HG03571 (cell line): Measurements from ENCODE around the gene GLS.
"Not testable (repeated sequence)": the region's sequence is repeated elsewhere in the genome, so short reads cannot be mapped to it uniquely, and the experiment has no call there.

Experiments
- ATAC-seq: cut with Tn5 transposase; IDR thresholded peaks from one replicate; pipeline ENCODE4 v1.9.1; 2021; ENCODE audit not compliant: unreplicated experiment

Gene GLS

DNA sequence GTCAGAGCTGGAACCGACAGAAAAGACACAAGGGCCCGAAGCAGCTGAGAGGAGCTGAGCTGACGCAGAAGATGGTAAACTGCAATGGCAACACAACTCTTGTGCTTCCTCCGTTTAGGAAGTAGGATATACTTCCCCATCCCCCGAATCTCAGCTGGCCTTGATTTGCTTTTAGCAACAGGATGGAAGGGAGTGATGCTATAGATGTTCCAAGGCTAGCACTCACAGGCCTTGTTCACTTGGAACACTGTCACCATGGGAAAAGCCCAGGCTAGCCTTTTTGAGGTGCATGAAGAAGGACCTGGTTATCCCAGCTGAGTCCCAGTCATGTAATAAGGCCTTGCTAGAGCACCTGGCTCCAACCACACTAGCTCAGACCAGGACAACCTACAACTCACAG is 107.3 kb downstream of the GLS start:
- no peak for ATAC-seq

- no peak for ATAC-seq
Measured at GRCh38 chr2:190988910-190989309, 108.3 kb downstream of the GLS start.

GRCh38 chr2:190990132-190990531 is 109.5 kb downstream of the GLS start:
- no peak for ATAC-seq

- ATAC-seq: no peak
Measured at GRCh38 chr2:190993292-190993643, 112.6 kb downstream of the GLS start.

- no peak for ATAC-seq
Measured at GRCh38 chr2:190994148-190994547, 113.5 kb downstream of the GLS start.

DNA sequence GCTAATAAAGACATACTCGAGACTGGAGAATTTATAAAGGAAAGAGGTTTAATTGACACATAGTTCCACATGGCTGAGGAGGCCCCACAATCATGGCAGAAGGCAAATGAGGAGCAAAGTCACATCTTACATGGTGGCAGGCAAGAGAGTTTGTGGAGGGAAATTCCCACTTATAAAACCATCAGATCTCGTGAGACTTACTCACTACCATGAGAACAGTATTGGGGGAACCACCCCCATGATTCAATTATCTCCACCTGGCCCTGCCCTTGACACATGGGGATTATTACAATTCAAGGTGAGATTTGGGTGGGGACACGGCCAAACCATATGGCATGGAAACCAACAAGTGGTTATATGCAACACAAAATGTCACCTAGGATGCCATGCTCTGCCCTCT is 114.7 kb downstream of the GLS start:
- ATAC-seq: not testable (repeated sequence)

DNA sequence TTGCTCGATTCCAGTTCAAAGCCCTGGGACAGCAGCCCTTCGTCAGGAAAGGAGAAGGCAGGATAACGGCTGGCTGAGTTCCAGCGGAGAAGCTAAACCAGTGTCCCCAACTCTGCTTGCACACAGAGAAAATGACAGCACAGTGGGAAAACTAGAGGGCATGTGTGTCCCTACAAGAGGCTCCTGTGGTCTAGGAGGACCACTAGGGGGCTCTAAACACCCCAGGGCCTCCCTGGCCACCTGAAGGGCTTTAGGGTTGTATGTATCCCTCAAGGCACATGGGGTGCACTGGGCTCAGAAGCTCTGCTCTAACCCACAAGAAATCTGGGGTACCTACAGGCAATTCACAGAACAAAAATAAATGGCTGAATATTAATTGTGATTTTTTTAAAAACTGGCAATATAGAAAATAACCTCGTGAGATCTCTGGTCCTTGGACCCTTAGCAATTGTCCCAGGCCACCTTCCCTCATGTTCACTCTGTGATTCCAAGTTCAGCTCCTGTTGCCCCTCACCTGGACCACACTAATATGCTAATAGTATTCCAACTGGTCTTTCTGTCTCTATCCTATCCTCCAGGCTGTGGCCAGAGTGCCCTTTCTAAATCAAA is 115.8 kb downstream of the GLS start:
- no peak for ATAC-seq

- ATAC-seq: no peak
Measured at GRCh38 chr2:190996947-190997346, 116.3 kb downstream of the GLS start.

DNA sequence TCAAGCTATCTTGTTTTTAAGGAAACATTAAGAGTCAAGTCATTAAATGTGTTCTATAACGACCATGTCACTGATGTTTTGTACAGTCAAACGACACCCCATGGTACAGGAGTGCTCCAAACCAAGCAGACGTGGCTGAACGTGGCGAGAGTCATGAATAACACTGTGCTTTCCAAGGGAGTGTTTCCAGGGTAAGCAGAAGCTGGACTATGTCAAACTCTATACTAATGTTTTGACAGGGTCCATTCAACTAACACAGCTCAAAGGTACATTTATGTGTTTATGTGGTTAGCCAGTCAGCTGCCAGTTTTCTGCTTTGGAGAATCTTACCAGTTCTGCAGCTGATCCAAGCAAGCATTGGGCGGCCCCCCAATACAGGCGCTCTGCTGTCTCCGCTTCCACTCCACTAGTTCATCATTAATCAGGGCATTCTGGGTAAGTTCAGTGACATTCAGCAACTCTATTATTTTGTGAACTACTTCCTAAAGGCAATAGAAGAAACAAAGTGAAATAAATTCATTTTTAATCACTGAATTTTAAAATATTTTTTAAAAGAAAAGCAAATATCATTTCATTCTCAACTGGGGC is 117.0 kb downstream of the GLS start:
- ATAC-seq: no peak

DNA sequence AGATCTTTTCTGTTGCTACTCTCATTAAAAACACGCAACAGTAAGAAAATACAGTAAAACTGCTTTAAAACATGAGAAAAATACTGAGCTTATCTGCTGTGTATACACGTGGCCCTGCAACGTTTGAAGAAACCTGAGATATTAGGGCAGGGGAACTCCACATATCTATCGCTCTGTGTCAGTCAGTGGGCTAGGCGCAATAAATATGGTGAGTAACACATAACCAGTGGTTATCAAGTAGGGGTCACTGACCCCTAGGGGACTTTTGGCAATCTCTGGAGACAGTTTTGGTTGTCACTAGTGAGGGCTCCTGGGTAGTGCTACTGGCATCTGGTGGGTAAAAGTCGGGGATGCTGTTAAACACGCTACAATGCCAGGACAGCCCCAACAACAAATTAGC is 118.4 kb downstream of the GLS start:
- ATAC-seq: no peak

DNA sequence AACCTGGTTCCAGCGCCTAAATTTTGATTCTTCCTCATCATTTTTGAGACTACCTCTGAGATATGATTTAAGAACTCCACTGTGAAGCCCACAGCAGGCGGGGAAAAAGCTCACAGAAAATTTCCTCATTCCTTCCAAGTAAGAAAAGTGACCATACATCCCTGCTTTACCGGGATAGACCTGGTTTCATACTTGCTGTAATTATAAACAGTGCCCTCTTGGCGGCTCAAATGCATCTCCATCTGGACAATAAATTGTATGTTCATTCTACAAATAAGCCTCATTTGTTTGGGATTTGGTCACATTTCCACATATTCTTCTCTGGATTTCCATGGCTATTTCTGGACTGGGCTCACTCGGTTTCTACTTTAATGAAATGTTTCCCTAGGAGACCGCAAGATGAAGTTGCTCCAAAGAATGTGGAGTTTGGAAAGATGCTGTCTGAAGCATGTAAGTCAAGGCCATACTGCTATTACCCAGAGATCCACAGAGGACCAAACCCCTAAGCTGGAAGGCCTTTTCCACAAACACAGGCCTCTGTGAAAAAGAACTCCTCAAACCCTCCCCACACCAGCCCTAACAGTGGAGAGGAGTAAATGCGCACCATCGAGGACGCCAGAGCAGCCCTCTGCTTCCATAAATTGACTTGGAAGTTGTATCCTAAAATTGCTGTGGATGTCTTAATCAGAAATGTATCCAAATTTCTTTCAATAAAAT is 119.5 kb downstream of the GLS start:
- no peak for ATAC-seq

DNA sequence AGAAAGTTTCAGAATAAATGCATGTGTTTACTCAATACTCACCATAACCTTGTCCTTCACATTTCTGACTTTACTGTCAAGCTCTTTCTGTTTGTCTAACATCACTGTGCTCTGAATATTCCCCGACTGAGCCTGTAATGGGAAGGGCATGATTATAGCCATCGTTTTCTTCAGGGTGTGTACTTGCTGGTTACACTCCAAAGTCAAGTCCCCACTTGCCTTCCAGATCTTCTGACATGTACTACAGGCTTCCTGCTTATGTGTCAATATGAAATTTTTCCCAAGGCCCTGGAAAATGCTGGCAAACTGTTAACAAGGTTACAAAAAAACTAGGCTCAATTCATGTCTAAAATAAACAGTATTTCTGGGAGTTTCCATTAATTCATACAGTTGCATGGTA is 120.4 kb downstream of the GLS start:
- no peak for ATAC-seq

- ATAC-seq: no peak
Measured at GRCh38 chr2:191001624-191002023, 121.0 kb downstream of the GLS start.

- no peak for ATAC-seq
Measured at GRCh38 chr2:191003405-191004309, 123.0 kb downstream of the GLS start.

GRCh38 chr2:191006297-191006696 is 125.7 kb downstream of the GLS start:
- no peak for ATAC-seq

DNA sequence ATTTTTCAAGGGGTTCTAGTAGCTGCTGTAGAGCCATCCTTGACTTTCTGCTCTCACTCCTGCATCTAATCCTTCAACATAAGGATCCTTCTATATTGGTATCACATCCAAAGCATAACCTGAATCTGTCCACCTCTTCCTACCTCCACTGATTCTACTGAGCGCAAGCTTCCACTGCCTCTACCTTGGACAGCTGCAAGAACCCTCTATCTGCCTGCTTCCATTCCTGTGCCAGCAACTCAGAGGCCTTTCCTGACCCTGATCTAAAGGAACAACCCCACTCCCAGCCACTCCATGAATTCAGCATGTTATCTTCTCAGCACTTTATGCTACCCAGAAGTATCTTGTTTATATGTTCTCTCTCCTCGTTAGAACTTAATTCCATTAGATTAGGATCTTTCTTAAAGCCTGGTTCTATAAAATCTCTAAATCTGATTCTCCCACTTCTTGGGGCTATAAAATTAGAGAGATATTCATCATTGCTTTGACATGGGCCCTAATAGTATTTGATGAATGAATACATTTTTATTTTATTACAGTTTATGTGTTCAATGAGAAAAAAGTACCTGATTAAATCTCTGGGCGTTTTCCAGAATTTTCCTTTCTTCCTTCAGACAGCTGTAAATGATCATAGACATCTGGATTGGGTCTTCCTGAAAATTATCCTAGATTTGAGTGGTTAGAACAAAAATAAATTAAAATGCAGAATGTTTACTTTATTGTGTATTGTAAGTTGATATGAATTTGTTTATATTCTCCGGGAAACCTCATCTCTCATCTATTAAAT is 126.6 kb downstream of the GLS start:
- ATAC-seq: no peak

DNA sequence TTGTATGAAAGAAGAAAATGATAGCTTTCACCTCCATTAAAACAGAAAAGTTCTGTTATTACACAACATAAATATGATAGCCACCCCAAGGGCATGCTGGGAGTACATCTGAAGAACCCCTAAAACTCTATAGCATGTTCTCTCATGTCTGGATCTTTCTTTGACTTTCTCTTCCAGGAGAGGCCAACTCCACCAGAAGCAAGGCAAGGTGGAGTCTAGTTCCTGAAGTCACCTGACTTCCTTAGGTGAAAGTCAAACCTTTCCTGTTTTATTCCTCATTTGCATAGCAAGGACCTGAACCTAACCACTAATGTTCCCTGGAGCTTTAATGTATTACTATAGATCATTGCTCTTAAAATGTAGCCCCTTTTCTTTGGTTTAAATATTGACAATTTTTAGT is 127.7 kb downstream of the GLS start:
- ATAC-seq: no peak

GRCh38 chr2:191009541-191010374 is 129.1 kb downstream of the GLS start:
- ATAC-seq: no peak

GRCh38 chr2:191010887-191011885 is 130.6 kb downstream of the GLS start:
- ATAC-seq: no peak
